NCI-H128 (cell line): ENCODE results near the gene VTI1A.

ENCODE experiments used
- DNase-seq: peaks from one replicate; lab custom pipeline; 2025; ENCODE audit not compliant: unreplicated experiment; lab: John Stamatoyannopoulos, UW

The VTI1A gene

GRCh38 chr10:112631501-112632400 is 184.7 kb downstream of the VTI1A start:
- DNase-seq: no peak

GRCh38 chr10:112634096-112634830 is 187.2 kb downstream of the VTI1A start:
- DNase-seq: no peak

GRCh38 chr10:112637901-112638300 is 190.9 kb downstream of the VTI1A start:
- no peak for DNase-seq

- DNase-seq: no peak
Measured at GRCh38 chr10:112639298-112639697, 192.3 kb downstream of the VTI1A start.

GRCh38 chr10:112640638-112641037 is 193.6 kb downstream of the VTI1A start:
- no peak for DNase-seq

- DNase-seq: no peak
Measured at GRCh38 chr10:112643600-112644264, 196.7 kb downstream of the VTI1A start.

GRCh38 chr10:112644265-112644645 is 197.2 kb downstream of the VTI1A start:
- no peak for DNase-seq

- no peak for DNase-seq
Measured at GRCh38 chr10:112649006-112649821, 202.2 kb downstream of the VTI1A start.

GRCh38 chr10:112649822-112650152 is 202.8 kb downstream of the VTI1A start:
- DNase-seq: no peak

- no peak for DNase-seq
Measured at GRCh38 chr10:112650588-112651030, 203.6 kb downstream of the VTI1A start.

GRCh38 chr10:112653215-112653614 is 206.2 kb downstream of the VTI1A start:
- no peak for DNase-seq

GRCh38 chr10:112653851-112654250 is 206.8 kb downstream of the VTI1A start:
- DNase-seq: no peak

- no peak for DNase-seq
Measured at GRCh38 chr10:112654794-112655193, 207.8 kb downstream of the VTI1A start.

- DNase-seq: no peak
Measured at GRCh38 chr10:112655722-112656121, 208.7 kb downstream of the VTI1A start.

GRCh38 chr10:112658465-112658864 is 211.4 kb downstream of the VTI1A start:
- DNase-seq: no peak

GRCh38 chr10:112658900-112659638 is 212.1 kb downstream of the VTI1A start:
- no peak for DNase-seq

GRCh38 chr10:112663234-112664125 is 216.5 kb downstream of the VTI1A start:
- no peak for DNase-seq

GRCh38 chr10:112666094-112666493 is 219.1 kb downstream of the VTI1A start:
- DNase-seq: no peak

GRCh38 chr10:112669989-112670388 is 223.0 kb downstream of the VTI1A start:
- no peak for DNase-seq
